Calu3 (cell line): Measurements from ENCODE around the gene SLC44A4. TPM values are rescaled to one million over a fixed set of nuclear protein-coding genes. Genes with fewer than 3 reads are reported as not detected.

Source experiments
- BruUV-seq: library from RNA; stranded (reverse); fragments of 400-500 nt; replicated peaks from 2 replicates; lab custom pipeline; 2021; lab: Mats Ljungman, UMichigan
- CTCF ChIA-PET: fragments of 300-600 bp; sonication (Branson Sonifier 250); formaldehyde crosslinking; loops from one replicate; lab custom pipeline; 2022; ENCODE audit warnings: antibody characterized with exemption; lab: Charles Lee
- DNase-seq: peaks from one replicate; pipeline ENCODE4 v3.0.0; 2022
- H3K27ac Mint-ChIP-seq: one replicate; pipeline ENCODE4 v1.8.0; 2022; ENCODE audit warnings: mixed read lengths; ENCODE audit not compliant: unreplicated experiment
- H3K27me3 Mint-ChIP-seq: one replicate; pipeline ENCODE4 v1.8.0; 2022; ENCODE audit warnings: mixed read lengths; ENCODE audit not compliant: unreplicated experiment
- H3K36me3 Mint-ChIP-seq: one replicate; pipeline ENCODE4 v1.8.0; 2022; ENCODE audit warnings: mild to moderate bottlenecking, moderate library complexity, mixed read lengths; ENCODE audit not compliant: insufficient read depth, unreplicated experiment
- H3K4me1 Mint-ChIP-seq: one replicate; pipeline ENCODE4 v1.8.0; 2022; ENCODE audit warnings: mild to moderate bottlenecking, low read depth, mixed read lengths; ENCODE audit not compliant: unreplicated experiment
- H3K4me3 Mint-ChIP-seq: one replicate; pipeline ENCODE4 v1.8.0; 2022; ENCODE audit warnings: mild to moderate bottlenecking, low read depth, moderate library complexity, mixed read lengths; ENCODE audit not compliant: unreplicated experiment
- H3K9me3 Mint-ChIP-seq: one replicate; pipeline ENCODE4 v1.8.0; 2022; ENCODE audit warnings: low read depth, mixed read lengths; ENCODE audit not compliant: unreplicated experiment
- CTCF ChIP-seq: fragments of 200-600 bp; IDR thresholded peaks from one replicate; pipeline ENCODE4 v1.8.0; 2022; ENCODE audit warnings: antibody characterized with exemption; ENCODE audit not compliant: unreplicated experiment
- intact Hi-C: fragments of 100-400 bp; cut with micrococcal nuclease; formaldehyde crosslinking; loops from one replicate; pipeline ENCODE4 v1.10.0; 2022; ENCODE audit not compliant: unreplicated experiment
- total RNA-seq: library from RNA; stranded (reverse); gene quantifications from 2 replicates; pipeline ENCODE4 v1.2.3, GENCODE V29; 2022

SLC44A4 gene
- total RNA-seq, 1 experiment from 2014 or later = 185 TPM

GRCh38 chr6:31831350-31832215, 47.2 kb downstream of the SLC44A4 start:
- peaks cover 87% of the 10 kb centered on the region for H3K36me3 Mint-ChIP-seq
- CTCF ChIA-PET = interaction anchor here (0.7 to 3.8 kb wide), 10 partner anchors 12 to 62 kb away, joined by 3 to 51 read pairs (median 6); partner anchors contain the start of genes HSPA1A, HSPA1L, LSM2 and NEU1
- H3K4me1 Mint-ChIP-seq = peaks cover 30% of the 10 kb centered on the region
- no peak for TF ChIP-seq CTCF
- no TSS peak for BruUV-seq
- H3K27ac Mint-ChIP-seq = peak overlapping the region; percentile 77
- H3K9me3 Mint-ChIP-seq = no peaks in the 10 kb centered on the region
- peaks cover 13% of the 10 kb centered on the region for H3K27me3 Mint-ChIP-seq
- no peak for DNase-seq
- intact Hi-C loops = loop anchor here (2.0 to 5.0 kb wide), 3 partner anchors 39 to 151 kb away; partner anchors contain the start of gene LY6G5C
- peak overlapping the region; percentile 89 for H3K4me3 Mint-ChIP-seq

GRCh38 chr6:31830886-31831335, 47.9 kb downstream of the SLC44A4 start:
- no peak for TF ChIP-seq CTCF
- H3K27ac Mint-ChIP-seq = peak overlapping the region; percentile 94
- peaks cover 87% of the 10 kb centered on the region for H3K36me3 Mint-ChIP-seq
- CTCF ChIA-PET = interaction anchor here (0.6 to 3.8 kb wide), 15 partner anchors 11 to 336 kb away, joined by 3 to 51 read pairs (median 3); partner anchors contain the start of genes HSPA1A, HSPA1L, LSM2 and VARS1
- no peak for DNase-seq
- no TSS peak for BruUV-seq
- H3K9me3 Mint-ChIP-seq = no peaks in the 10 kb centered on the region
- peak overlapping the region; percentile 89 for H3K4me3 Mint-ChIP-seq
- peaks cover 25% of the 10 kb centered on the region for H3K4me1 Mint-ChIP-seq
- H3K27me3 Mint-ChIP-seq = peaks cover 13% of the 10 kb centered on the region
- intact Hi-C loops = loop anchor here (2.0 to 5.0 kb wide), 3 partner anchors 39 to 150 kb away; partner anchors contain the start of gene LY6G5C

GRCh38 chr6:31829633-31830283, 49.0 kb downstream of the SLC44A4 start:
- Mint-ChIP-seq H3K4me3 (peak overlapping the region; percentile 89), H3K27ac (peak overlapping the region; percentile 94), H3K9me3 (no peaks in the 10 kb centered on the region), H3K27me3 (peaks cover 13% of the 10 kb centered on the region), H3K36me3 (peaks cover 86% of the 10 kb centered on the region), H3K4me1 (peaks cover 34% of the 10 kb centered on the region)
- intact Hi-C loops = loop anchor here (2.0 to 5.0 kb wide), 3 partner anchors 37 to 149 kb away; partner anchors contain the start of gene LY6G5C
- TF ChIP-seq CTCF = no peak
- no TSS peak for BruUV-seq
- CTCF ChIA-PET = interaction anchor here (0.6 to 3.8 kb wide), 16 partner anchors 8 to 178 kb away, joined by 3 to 51 read pairs (median 4); partner anchors contain the start of genes HSPA1A, HSPA1L and LSM2
- DNase-seq = no peak
